GM12865 (cell line): ENCODE data around the gene FCMR.

Source experiments
- DNase-seq: peaks from one replicate; pipeline ENCODE4 v3.0.0; 2010; ENCODE audit warnings: low read depth
- H3K4me3 ChIP-seq: 2 replicates; pipeline ENCODE4 v1.5.1; 2011; ENCODE audit warnings: mild to moderate bottlenecking, low read depth, low read length, control low read depth
- TF ChIP-seq, protein P1 (sequence below): IDR thresholded peaks from 2 replicates; pipeline ENCODE4 v1.5.1; 2011; ENCODE audit warnings: low read length, control low read depth, low read depth, inconsistent platforms; ENCODE audit not compliant: insufficient read depth; ENCODE audit errors: missing control alignments

Gene FCMR

DNA sequence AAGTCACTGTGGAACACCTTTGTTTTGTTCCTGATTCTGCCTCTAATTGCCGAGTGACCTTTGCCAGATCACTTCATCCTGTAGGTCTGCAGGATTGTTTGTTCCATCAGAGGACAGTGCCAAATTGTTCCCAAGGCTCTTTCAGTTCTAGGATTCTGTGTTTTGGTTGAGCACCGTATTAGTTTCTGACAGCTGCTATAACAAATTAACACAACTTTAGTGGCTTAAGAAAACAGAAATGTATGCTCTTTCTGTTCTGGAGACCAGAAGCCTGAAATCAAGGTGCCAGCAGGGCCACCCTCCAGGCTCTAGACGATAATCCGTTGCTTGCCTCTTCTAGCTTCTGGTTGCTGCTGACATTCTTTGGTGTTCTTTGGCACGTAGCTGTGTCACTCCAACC lies 27.9 kb upstream of the FCMR start:
- H3K4me3 ChIP-seq = no peak overlapping the region
- TF ChIP-seq, protein P1, sequence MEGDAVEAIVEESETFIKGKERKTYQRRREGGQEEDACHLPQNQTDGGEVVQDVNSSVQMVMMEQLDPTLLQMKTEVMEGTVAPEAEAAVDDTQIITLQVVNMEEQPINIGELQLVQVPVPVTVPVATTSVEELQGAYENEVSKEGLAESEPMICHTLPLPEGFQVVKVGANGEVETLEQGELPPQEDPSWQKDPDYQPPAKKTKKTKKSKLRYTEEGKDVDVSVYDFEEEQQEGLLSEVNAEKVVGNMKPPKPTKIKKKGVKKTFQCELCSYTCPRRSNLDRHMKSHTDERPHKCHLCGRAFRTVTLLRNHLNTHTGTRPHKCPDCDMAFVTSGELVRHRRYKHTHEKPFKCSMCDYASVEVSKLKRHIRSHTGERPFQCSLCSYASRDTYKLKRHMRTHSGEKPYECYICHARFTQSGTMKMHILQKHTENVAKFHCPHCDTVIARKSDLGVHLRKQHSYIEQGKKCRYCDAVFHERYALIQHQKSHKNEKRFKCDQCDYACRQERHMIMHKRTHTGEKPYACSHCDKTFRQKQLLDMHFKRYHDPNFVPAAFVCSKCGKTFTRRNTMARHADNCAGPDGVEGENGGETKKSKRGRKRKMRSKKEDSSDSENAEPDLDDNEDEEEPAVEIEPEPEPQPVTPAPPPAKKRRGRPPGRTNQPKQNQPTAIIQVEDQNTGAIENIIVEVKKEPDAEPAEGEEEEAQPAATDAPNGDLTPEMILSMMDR = no peak
- DNase-seq = no peak

DNA sequence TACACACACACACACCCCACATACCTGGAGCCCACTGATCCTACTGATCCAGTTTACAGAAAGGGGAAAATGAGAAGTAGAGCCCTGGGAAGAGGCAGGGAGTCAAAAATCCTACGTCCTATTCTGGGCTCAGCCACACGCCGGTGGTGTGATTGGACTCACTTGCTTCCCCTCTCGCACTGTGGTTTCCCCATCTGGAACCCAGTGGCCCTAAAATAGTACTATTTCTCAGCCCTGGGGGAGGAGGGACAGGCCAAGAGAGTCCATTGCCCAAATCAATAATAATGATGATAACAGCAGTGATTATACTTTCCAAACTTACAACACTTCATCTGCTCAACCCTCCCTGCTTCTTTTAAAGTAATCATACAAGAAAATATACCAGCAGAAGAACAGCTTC lies 27.5 kb upstream of the FCMR start:
- DNase-seq = no peak
- no peak overlapping the region for H3K4me3 ChIP-seq
- TF ChIP-seq, protein P1 = no peak

DNA sequence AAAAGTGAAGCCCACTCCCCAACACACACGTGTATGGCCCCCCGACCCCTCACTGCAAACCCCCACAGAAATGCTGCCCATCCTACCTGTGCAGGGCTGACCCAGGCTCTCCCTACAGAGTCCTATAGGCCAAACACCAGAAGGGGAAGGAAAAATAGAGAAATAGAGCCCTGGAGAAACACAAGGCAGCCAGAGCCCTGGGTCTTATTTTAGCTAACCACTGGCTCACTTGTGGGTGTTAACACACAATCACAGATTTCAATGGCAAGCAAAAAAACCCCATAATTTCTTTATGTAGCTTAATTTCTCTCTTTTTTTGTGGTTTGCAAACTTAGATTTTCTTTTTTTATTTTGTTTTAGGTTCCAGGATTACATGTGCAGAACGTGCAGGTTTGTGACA lies 25.5 kb upstream of the FCMR start:
- no peak overlapping the region for H3K4me3 ChIP-seq
- no peak for DNase-seq
- TF ChIP-seq, protein P1 = no peak

DNA sequence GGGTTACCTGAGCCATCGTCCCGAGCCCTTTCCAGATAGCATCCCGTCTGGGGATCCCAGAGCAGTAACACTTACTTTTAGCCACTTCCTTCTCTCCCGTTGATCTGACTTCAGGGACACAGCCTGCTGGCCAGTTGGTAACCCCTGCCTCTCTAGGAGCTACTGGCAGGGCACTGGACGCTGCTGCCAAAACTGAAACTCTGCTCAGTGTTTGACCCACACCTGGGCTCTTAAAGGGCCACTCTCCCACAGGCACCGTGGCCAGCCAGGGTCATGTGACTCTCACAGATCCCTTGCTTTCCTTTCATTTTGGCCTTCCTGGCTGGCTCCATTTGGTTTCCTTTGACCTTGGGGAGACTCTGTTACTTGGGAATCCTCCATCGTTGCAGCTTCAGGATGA lies 24.5 kb upstream of the FCMR start, which contains the start of gene PIGR:
PIGR (minus strand) TSS at position 206 of the 400 bp plus-strand sequence. CDS start 5,935 bp downstream, outside the sequence.
- TF ChIP-seq, protein P1 = no peak
- H3K4me3 ChIP-seq = no peak within 1 kb of the TSS
- DNase-seq = no peak

DNA sequence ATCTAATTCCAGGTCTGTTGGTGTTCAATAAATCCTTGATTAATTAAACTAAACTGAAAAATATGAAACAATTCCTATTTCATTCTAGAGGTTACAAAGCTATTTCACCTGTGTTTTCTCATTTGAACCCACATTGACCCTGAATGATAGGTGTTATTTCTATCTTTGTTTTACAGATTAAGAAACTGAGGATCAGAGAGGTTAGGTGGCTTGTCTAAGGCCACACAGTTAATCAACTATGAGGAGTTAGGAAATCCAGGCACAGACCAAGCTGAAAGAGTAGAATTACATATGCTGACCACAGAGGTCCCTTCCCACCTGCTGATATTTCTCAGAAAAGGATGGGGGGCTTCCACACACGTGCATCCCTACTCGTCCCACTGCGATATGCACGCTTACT lies 24.0 kb upstream of the FCMR start:
- H3K4me3 ChIP-seq = no peak overlapping the region
- TF ChIP-seq, protein P1 = no peak
- no peak for DNase-seq

DNA sequence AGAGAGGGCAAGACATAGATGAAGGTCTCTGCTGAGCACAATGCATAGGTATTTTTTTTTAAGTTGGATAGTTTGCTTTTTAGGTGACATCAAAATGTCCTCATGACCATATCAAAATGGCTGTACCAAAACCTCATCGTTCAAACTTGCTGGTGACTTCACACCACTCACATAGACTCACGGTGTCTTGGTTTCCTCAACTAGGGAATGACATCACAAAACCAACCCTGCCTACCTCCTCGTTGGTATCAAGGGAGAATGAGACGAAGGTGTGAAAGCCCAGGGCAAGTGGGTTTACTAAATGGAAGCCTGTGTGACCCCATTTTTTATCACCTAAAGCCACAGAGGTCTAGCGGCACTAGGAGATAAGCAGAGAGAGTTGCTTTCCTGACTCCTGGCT lies 23.0 kb upstream of the FCMR start:
- DNase-seq = no peak
- H3K4me3 ChIP-seq = no peak overlapping the region
- TF ChIP-seq, protein P1 = no peak

DNA sequence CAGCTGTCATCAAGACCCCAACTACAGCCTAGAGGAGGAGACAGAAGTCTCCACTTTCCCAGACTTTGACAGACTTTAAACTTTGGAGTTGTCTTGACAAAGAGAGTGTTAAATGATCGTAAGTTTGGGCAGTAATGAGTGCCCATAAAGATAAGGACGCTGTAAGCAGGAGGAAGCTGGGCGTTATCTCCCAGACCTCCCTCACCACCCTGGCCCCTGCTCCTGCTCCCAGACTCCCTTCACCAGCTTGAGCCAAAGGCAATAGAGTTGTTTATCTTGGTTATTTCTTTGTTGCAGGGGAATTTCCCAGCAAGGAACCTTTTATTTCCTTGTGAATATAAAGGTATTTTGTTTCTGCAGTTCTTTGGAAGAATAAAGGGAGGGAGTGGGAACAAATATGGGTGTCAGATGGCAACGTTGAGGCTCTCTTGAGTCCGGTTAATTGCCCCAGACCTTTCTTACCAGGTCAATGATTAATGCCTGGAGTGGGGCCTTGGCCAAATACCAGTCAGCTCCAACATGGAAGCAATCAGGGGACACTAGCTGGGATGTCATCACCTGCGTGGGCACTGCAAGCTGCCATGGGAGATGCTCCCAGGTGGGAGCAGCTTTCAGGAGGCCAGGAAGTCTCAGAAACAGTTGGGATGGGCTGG lies 20.2 kb upstream of the FCMR start:
- TF ChIP-seq, protein P1 = no peak
- no peak overlapping the region for H3K4me3 ChIP-seq
- DNase-seq = no peak
